Aorta (tissue), 5 donors: ENCODE results near the gene CDK4. TPM values are rescaled to one million over a fixed set of nuclear protein-coding genes. Genes with fewer than 3 reads are reported as not detected.

Experiments used
- ATAC-seq: fragments of 200-7000 bp; cut with Tn5 transposase; one replicate; pipeline ENCODE4 v1.9.1; 2022; ENCODE audit warnings: moderate library complexity; ENCODE audit not compliant: low FRiP score
- DNase-seq, 2 donors: peaks; one replicate each; pipeline ENCODE4 v3.0.0-alpha.2; 2020
- H3K27ac ChIP-seq, 2 donors: one replicate each; pipeline ENCODE4 v1.5.1; 2013; ENCODE audit warnings: low read length in 2 of 2, mild to moderate bottlenecking in 2 of 2, moderate library complexity in 2 of 2, control low read depth in 1 of 2, inconsistent platforms in 1 of 2, low read depth in 1 of 2
- H3K27me3 ChIP-seq, 2 donors: one replicate each; pipeline ENCODE4 v1.6.1; 2013; ENCODE audit warnings: control low read depth in 1 of 2, low read length in 1 of 2, mild to moderate bottlenecking in 1 of 2, moderate library complexity in 1 of 2; ENCODE audit not compliant: insufficient read depth in 2 of 2, control insufficient read depth in 1 of 2
- H3K36me3 ChIP-seq, 2 donors: one replicate each; pipeline ENCODE4 v1.6.1; 2013; ENCODE audit warnings: control low read depth in 1 of 2, low read length in 1 of 2, mild to moderate bottlenecking in 1 of 2; ENCODE audit not compliant: insufficient read depth in 2 of 2, control insufficient read depth in 1 of 2
- H3K4me1 ChIP-seq, 2 donors: one replicate each; pipeline ENCODE4 v1.6.1; 2013; ENCODE audit warnings: low read length in 2 of 2, control low read depth in 1 of 2, mild to moderate bottlenecking in 1 of 2, moderate library complexity in 1 of 2; ENCODE audit not compliant: insufficient read depth in 2 of 2, control insufficient read depth in 1 of 2
- H3K4me3 ChIP-seq, 2 donors: one replicate each; pipeline ENCODE4 v1.5.1; 2013; ENCODE audit warnings: low read length in 2 of 2, control low read depth in 1 of 2, mild to moderate bottlenecking in 1 of 2
- H3K9me3 ChIP-seq: one replicate; pipeline ENCODE4 v1.6.1; 2013; ENCODE audit warnings: mild to moderate bottlenecking, low read length; ENCODE audit not compliant: control insufficient read depth
- WGBS, 2 donors: extraction: QIAGEN DNeasy Blood & Tissue Kit; methylation state at CpG; one replicate each; pipeline ENCODE4 v1.1.7; 2013; 5-methylcytosine and 5-hydroxymethylcytosine counted together
- intact Hi-C, 2 donors: fragments of 100-400 bp; cut with DNase I; formaldehyde crosslinking; loops; one replicate each; pipeline versions ENCODE4 v1.14.2 to v1.15.0; 2022
- polyA plus RNA-seq, 2 donors: library from polyadenylated mRNA; stranded (reverse); fragments of 200-250 nt; gene quantifications; one replicate each; pipeline ENCODE4 v1.2.3, GENCODE V29; 2013
- total RNA-seq, 2 donors: library from RNA; stranded (reverse); fragmentation: NEBNext Ultra II Directional; extraction: Animal tissue kit (Norgen Biotek cat#: 25700); gene quantifications; one replicate each; pipeline ENCODE4 v1.2.1, GENCODE V29; 2021
- donor health status: healthy with polysubstance abuse.
- donor health status: Bipolar disorder and iron deficiency.
- donor health status: DM: no; HTN: no; CAD: no.
- donor health status: DM: no; HTN: no; CAD: no.
- donor health status: DM: yes; HTN: yes; CAD: no.

The CDK4 gene
- total and polyA plus RNA-seq, 4 donors, result 44.7 to 60.4 (median 54.8) TPM

GRCh38 chr12:57734591-57734990 is 17.5 kb downstream of the CDK4 start:
- H3K27ac ChIP-seq, result no peak overlapping the region
- no peaks in the 10 kb centered on the region for H3K4me1 ChIP-seq
- intact Hi-C loops, result no loop called here
- no peaks in the 10 kb centered on the region for H3K36me3 ChIP-seq
- H3K27me3 ChIP-seq, result no peaks in the 10 kb centered on the region
- no peaks in the 10 kb centered on the region for H3K9me3 ChIP-seq
- ATAC-seq (no peak), DNase-seq (no peak)
- no peak overlapping the region for H3K4me3 ChIP-seq
- WGBS, 2 donors, result 76 to 89% methylated on average over 4 of the region's 4 CpGs

GRCh38 chr12:57733928-57734327 is 18.2 kb downstream of the CDK4 start:
- ATAC-seq (no peak), DNase-seq (no peak)
- Histone ChIP-seq H3K36me3 (no peaks in the 10 kb centered on the region), H3K27me3 (no peaks in the 10 kb centered on the region), H3K4me3 (no peak overlapping the region), H3K4me1 (no peaks in the 10 kb centered on the region), H3K27ac (no peak overlapping the region), H3K9me3 (no peaks in the 10 kb centered on the region)
- intact Hi-C loops, result no loop called here
- 64 to 74% methylated on average over 6 of the region's 6 CpGs for WGBS, 2 donors

GRCh38 chr12:57732726-57733593 is 19.1 kb downstream of the CDK4 start:
- intact Hi-C loops, result no loop called here
- Histone ChIP-seq H3K27ac (no peak overlapping the region), H3K27me3 (no peaks in the 10 kb centered on the region), H3K9me3 (no peaks in the 10 kb centered on the region), H3K4me1 (no peaks in the 10 kb centered on the region), H3K36me3 (no peaks in the 10 kb centered on the region), H3K4me3 (no peak overlapping the region)
- WGBS, 2 donors, result 79 to 84% methylated on average over 11 of the region's 11 CpGs
- ATAC-seq, result no peak
- no peak for DNase-seq

- Histone ChIP-seq H3K36me3 (no peaks in the 10 kb centered on the region), H3K27me3 (no peaks in the 10 kb centered on the region)
- 63 to 69% methylated on average over 4 of the region's 4 CpGs for WGBS, 2 donors
These were observed 19.8 kb downstream of the CDK4 start for GRCh38 chr12:57732270-57732669.

GRCh38 chr12:57731411-57732080 is 20.6 kb downstream of the CDK4 start:
- 74 to 81% methylated on average over 19 of the region's 19 CpGs for WGBS, 2 donors
- Histone ChIP-seq H3K27ac (no peak overlapping the region), H3K4me3 (no peak overlapping the region), H3K9me3 (no peaks in the 10 kb centered on the region), H3K4me1 (no peaks in the 10 kb centered on the region), H3K36me3 (no peaks in the 10 kb centered on the region), H3K27me3 (no peaks in the 10 kb centered on the region)
- DNase-seq, result no peak
- intact Hi-C loops, result no loop called here
- no peak for ATAC-seq

More at GRCh38 chr12:57732270-57732669, 19.8 kb downstream of the CDK4 start:
- intact Hi-C loops, result no loop called here
- H3K4me3 ChIP-seq, result no peak overlapping the region
- H3K4me1 ChIP-seq, result no peaks in the 10 kb centered on the region
- H3K9me3 ChIP-seq, result no peaks in the 10 kb centered on the region
- DNase-seq, result no peak
- no peak overlapping the region for H3K27ac ChIP-seq
- ATAC-seq, result no peak

GRCh38 chr12:57730336-57731067 is 21.6 kb downstream of the CDK4 start:
- intact Hi-C loops, result no loop called here

GRCh38 chr12:57729321-57729844 is 22.7 kb downstream of the CDK4 start:
- intact Hi-C loops, result no loop called here
- WGBS, 2 donors, result 41 to 49% methylated on average over 5 of the region's 5 CpGs
- Histone ChIP-seq H3K27ac (no peak overlapping the region), H3K4me3 (no peak overlapping the region), H3K4me1 (no peaks in the 10 kb centered on the region), H3K36me3 (no peaks in the 10 kb centered on the region), H3K9me3 (no peaks in the 10 kb centered on the region), H3K27me3 (no peaks in the 10 kb centered on the region)
- DNase-seq (no peak), ATAC-seq (no peak)

More at GRCh38 chr12:57730336-57731067, 21.6 kb downstream of the CDK4 start:
- Histone ChIP-seq H3K36me3 (no peaks in the 10 kb centered on the region), H3K27ac (no peak overlapping the region), H3K27me3 (no peaks in the 10 kb centered on the region), H3K4me3 (no peak overlapping the region), H3K9me3 (no peaks in the 10 kb centered on the region), H3K4me1 (no peaks in the 10 kb centered on the region)
- ATAC-seq (no peak), DNase-seq (no peak)
- WGBS, 2 donors, result 76 to 78% methylated on average over 13 of the region's 13 CpGs

- intact Hi-C loops, result no loop called here
- Histone ChIP-seq H3K27ac (no peak overlapping the region), H3K4me1 (no peaks in the 10 kb centered on the region), H3K36me3 (no peaks in the 10 kb centered on the region), H3K27me3 (no peaks in the 10 kb centered on the region), H3K4me3 (no peak overlapping the region), H3K9me3 (no peaks in the 10 kb centered on the region)
- DNase-seq (no peak), ATAC-seq (no peak)
- 32 to 36% methylated on average over 21 of the region's 21 CpGs for WGBS, 2 donors
These were observed 24.2 kb downstream of the CDK4 start for GRCh38 chr12:57727758-57728395.
